OCI-LY3 (cell line): ENCODE results near the gene GZMH.

Experiments used
- H2AFZ ChIP-seq: fragments of 200-600, 300-600 bp; shearing (Covaris generic); 2 replicates; pipeline ENCODE4 v1.6.0; 2014; ENCODE audit warnings: antibody characterized with exemption, low read depth, low read length
- H3K27ac ChIP-seq: fragments of 200-600, 300-600 bp; sonication (generic); 2 replicates; pipeline ENCODE4 v1.5.1; 2014; ENCODE audit warnings: mild to moderate bottlenecking, low read length, moderate library complexity, mixed read lengths
- H3K27me3 ChIP-seq: fragments of 200-600, 300-600 bp; sonication (generic); 2 replicates; pipeline ENCODE4 v1.6.1; 2014; ENCODE audit warnings: low read depth, low read length, mixed read lengths
- H3K36me3 ChIP-seq: fragments of 200-600, 300-600 bp; sonication (generic); replicated peaks from 2 replicates; pipeline ENCODE3; 2014; ENCODE audit warnings: low read depth, low read length, mixed read lengths
- H3K4me1 ChIP-seq: fragments of 300-600, 200-600 bp; sonication (generic); 2 replicates; pipeline ENCODE4 v1.6.1; 2014; ENCODE audit warnings: low read length, mixed read lengths
- H3K4me2 ChIP-seq: fragments of 200-600, 300-600 bp; sonication (generic); 2 replicates; pipeline ENCODE4 v1.6.1; 2014; ENCODE audit warnings: low read length, mixed read lengths
- H3K4me3 ChIP-seq: fragments of 300-600, 200-600 bp; sonication (generic); 2 replicates; pipeline ENCODE4 v1.5.1; 2014; ENCODE audit warnings: antibody characterized with exemption, mild to moderate bottlenecking, low read length, moderate library complexity
- H3K79me2 ChIP-seq: fragments of 300-600, 200-600 bp; shearing (Covaris generic); 2 replicates; pipeline ENCODE4 v1.6.1; 2014; ENCODE audit warnings: mild to moderate bottlenecking, low read length, mixed read lengths
- H3K9ac ChIP-seq: fragments of 300-600, 200-600 bp; shearing (Covaris generic); 2 replicates; pipeline ENCODE4 v1.6.0; 2014; ENCODE audit warnings: mild to moderate bottlenecking, low read length, moderate library complexity
- H3K9me3 ChIP-seq: fragments of 200-600, 300-600 bp; shearing (Covaris generic); 2 replicates; pipeline ENCODE4 v1.6.1; 2014; ENCODE audit warnings: low read length, mixed read lengths; ENCODE audit not compliant: insufficient read depth
- H4K20me1 ChIP-seq: fragments of 200-600, 300-600 bp; sonication (generic); 2 replicates; pipeline ENCODE4 v1.6.1; 2016; ENCODE audit warnings: low read length, mixed read lengths; ENCODE audit not compliant: insufficient read depth
- EZH2phosphoT487 ChIP-seq: fragments of 200-600 bp; shearing (Covaris generic); IDR thresholded peaks from 2 replicates; pipeline ENCODE4 v1.6.1; 2018; ENCODE audit warnings: antibody characterized with exemption, mixed run types, low read depth
- TF ChIP-seq, protein P1 (sequence below): fragments of 200-600, 300-600 bp; sonication (generic); IDR thresholded peaks from 2 replicates; pipeline ENCODE4 v1.5.1; 2014; ENCODE audit warnings: antibody characterized with exemption, low read length, low read depth

The GZMH gene

DNA sequence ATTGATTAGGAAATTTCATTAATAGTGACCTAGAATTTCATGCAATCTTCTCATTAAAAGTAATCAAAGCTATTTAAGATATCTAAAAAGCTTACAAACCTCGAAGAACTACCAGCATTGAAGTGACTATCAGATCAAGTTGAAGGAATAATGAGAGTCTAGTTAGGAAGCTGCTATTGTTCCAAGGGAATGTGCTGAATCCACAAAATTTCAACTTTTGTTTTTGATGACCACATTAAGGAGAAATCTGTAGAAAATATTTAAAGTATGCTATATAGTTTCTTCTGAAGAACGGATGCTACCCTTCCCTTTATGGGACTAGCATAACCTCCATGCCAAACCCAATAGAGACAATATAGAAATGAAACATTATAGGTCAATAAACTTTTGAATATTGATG lies 30.9 kb downstream of the GZMH start:
- Histone ChIP-seq H3K79me2 (no peaks in the 10 kb centered on the region), H3K9ac (no peak overlapping the region), H3K27me3 (peaks cover 8% of the 10 kb centered on the region), H3K36me3 (no peaks in the 10 kb centered on the region), H3K4me1 (no peaks in the 10 kb centered on the region), H3K27ac (no peak overlapping the region), H4K20me1 (no peaks in the 10 kb centered on the region), H3K4me3 (no peak overlapping the region), H3K9me3 (no peaks in the 10 kb centered on the region), H2AFZ (no peak overlapping the region), H3K4me2 (no peak overlapping the region)
- TF ChIP-seq, protein P1, sequence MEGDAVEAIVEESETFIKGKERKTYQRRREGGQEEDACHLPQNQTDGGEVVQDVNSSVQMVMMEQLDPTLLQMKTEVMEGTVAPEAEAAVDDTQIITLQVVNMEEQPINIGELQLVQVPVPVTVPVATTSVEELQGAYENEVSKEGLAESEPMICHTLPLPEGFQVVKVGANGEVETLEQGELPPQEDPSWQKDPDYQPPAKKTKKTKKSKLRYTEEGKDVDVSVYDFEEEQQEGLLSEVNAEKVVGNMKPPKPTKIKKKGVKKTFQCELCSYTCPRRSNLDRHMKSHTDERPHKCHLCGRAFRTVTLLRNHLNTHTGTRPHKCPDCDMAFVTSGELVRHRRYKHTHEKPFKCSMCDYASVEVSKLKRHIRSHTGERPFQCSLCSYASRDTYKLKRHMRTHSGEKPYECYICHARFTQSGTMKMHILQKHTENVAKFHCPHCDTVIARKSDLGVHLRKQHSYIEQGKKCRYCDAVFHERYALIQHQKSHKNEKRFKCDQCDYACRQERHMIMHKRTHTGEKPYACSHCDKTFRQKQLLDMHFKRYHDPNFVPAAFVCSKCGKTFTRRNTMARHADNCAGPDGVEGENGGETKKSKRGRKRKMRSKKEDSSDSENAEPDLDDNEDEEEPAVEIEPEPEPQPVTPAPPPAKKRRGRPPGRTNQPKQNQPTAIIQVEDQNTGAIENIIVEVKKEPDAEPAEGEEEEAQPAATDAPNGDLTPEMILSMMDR = no peak
- TF ChIP-seq EZH2phosphoT487 = no peak

DNA sequence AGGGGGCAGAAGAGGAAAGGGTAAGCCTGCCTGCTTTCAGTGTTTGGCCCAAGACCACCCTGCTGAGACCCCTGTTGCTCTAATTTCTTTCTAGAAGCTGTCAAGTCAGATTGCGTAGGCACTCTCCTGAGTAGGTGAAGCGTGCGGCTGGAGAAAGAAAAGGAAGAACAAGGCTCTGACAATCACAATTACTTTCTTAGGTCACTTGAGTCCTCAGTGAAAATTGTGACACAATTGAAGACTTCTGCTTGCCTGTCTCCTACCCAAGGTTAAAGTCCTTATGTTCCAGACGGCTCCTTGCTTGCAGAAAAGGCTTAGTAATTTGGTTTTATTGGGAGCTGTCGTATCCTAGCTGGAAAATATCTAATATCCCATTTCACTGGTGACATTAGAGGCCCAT lies 32.7 kb downstream of the GZMH start:
- H3K79me2 ChIP-seq = no peaks in the 10 kb centered on the region
- H2AFZ ChIP-seq = no peak overlapping the region
- peaks cover 4% of the 10 kb centered on the region; the same call in 1 of the 2 replicates for H3K27me3 ChIP-seq
- H3K4me2 ChIP-seq = no peak overlapping the region
- H3K9me3 ChIP-seq = no peaks in the 10 kb centered on the region
- TF ChIP-seq, protein P1 = no peak
- no peak for TF ChIP-seq EZH2phosphoT487
- no peaks in the 10 kb centered on the region for H4K20me1 ChIP-seq
- no peaks in the 10 kb centered on the region for H3K36me3 ChIP-seq
- no peak overlapping the region for H3K4me3 ChIP-seq
- no peaks in the 10 kb centered on the region for H3K4me1 ChIP-seq
- no peak overlapping the region for H3K27ac ChIP-seq
- no peak overlapping the region for H3K9ac ChIP-seq

GRCh38 chr14:24576182-24576581 lies 33.3 kb downstream of the GZMH start, which contains the start of gene CTSG:
TSS of gene CTSG (minus strand) at chr14:24576250. CDS start at chr14:24576223, 27 bp downstream.
- Histone ChIP-seq H4K20me1 (no peaks in the 10 kb centered on the region), H3K36me3 (no peaks in the 10 kb centered on the region), H3K4me3 (no peak within 1 kb of the TSS), H3K9me3 (no peaks in the 10 kb centered on the region), H3K79me2 (no peaks in the 10 kb centered on the region), H3K9ac (no peak within 1 kb of the TSS), H3K27me3 (peaks cover 4% of the 10 kb centered on the region), H3K4me2 (no peak within 1 kb of the TSS), H3K4me1 (no peaks in the 10 kb centered on the region), H3K27ac (no peak within 1 kb of the TSS), H2AFZ (no peak within 1 kb of the TSS)
- no peak for TF ChIP-seq EZH2phosphoT487
- TF ChIP-seq, protein P1 = no peak

- H3K9me3 ChIP-seq = no peaks in the 10 kb centered on the region
- H3K4me2 ChIP-seq = no peak overlapping the region
- H3K4me1 ChIP-seq = no peaks in the 10 kb centered on the region
- TF ChIP-seq, protein P1 = no peak
- TF ChIP-seq EZH2phosphoT487 = no peak
- no peak overlapping the region for H2AFZ ChIP-seq
- H4K20me1 ChIP-seq = no peaks in the 10 kb centered on the region
- no peak overlapping the region for H3K4me3 ChIP-seq
- no peaks in the 10 kb centered on the region for H3K36me3 ChIP-seq
- no peaks in the 10 kb centered on the region for H3K79me2 ChIP-seq
- no peak overlapping the region for H3K9ac ChIP-seq
- peaks cover 8% of the 10 kb centered on the region for H3K27me3 ChIP-seq
- H3K27ac ChIP-seq = no peak overlapping the region
Measured at GRCh38 chr14:24574206-24574774, 35.2 kb downstream of the GZMH start.
